Type B pancreatic cell (in vitro differentiated cells): ENCODE measurements around the gene MAP4K3. TPM values are rescaled to one million over a fixed set of nuclear protein-coding genes. Genes with fewer than 3 reads are reported as not detected.

ENCODE experiments used
- DNase-seq: peaks from one replicate; pipeline ENCODE4 v3.0.0; 2021; ENCODE audit warnings: mixed read lengths; ENCODE audit not compliant: unreplicated experiment; ENCODE audit errors: extremely low spot score
- H3K27ac Mint-ChIP-seq: 2 replicates; pipeline ENCODE4 v1.8.0; 2021; ENCODE audit warnings: mild to moderate bottlenecking, mixed read lengths
- H3K27me3 Mint-ChIP-seq: 2 replicates; pipeline ENCODE4 v1.8.0; 2021; ENCODE audit warnings: mixed read lengths
- H3K36me3 Mint-ChIP-seq: 2 replicates; pipeline ENCODE4 v1.8.0; 2021; ENCODE audit warnings: mixed read lengths
- H3K4me1 Mint-ChIP-seq: one replicate; pipeline ENCODE4 v1.8.0; 2021; ENCODE audit warnings: mixed read lengths; ENCODE audit not compliant: unreplicated experiment
- H3K4me3 Mint-ChIP-seq: 2 replicates; pipeline ENCODE4 v1.8.0; 2021; ENCODE audit warnings: mild to moderate bottlenecking, mixed read lengths
- H3K9me3 Mint-ChIP-seq: 2 replicates; pipeline ENCODE4 v1.8.0; 2021; ENCODE audit warnings: mixed read lengths
- CTCF ChIP-seq: fragments of 200-600 bp; sonication (generic); conservative IDR thresholded peaks from 2 replicates; pipeline ENCODE4 v1.5.0; 2021; ENCODE audit warnings: antibody characterized with exemption, mild to moderate bottlenecking
- total RNA-seq: library from RNA; stranded (reverse); gene quantifications from 2 replicates; pipeline ENCODE4 v1.2.1, GENCODE V29; 2021; ENCODE audit warnings: low replicate concordance

MAP4K3 gene
- total RNA-seq, 1 donor from 2014 or later = 49.0 TPM

GRCh38 chr2:39350658-39351057, 86.4 kb downstream of the MAP4K3 start:
- Mint-ChIP-seq H3K4me3 (no peak overlapping the region), H3K36me3 (peaks cover 4% of the 10 kb centered on the region), H3K27me3 (no peaks in the 10 kb centered on the region), H3K4me1 (no peaks in the 10 kb centered on the region), H3K9me3 (no peaks in the 10 kb centered on the region), H3K27ac (no peak overlapping the region)
- no peak for DNase-seq
- TF ChIP-seq CTCF = no peak

GRCh38 chr2:39338502-39338901, 98.6 kb downstream of the MAP4K3 start:
- H3K36me3 Mint-ChIP-seq = peaks cover 13% of the 10 kb centered on the region
- DNase-seq = no peak
- no peaks in the 10 kb centered on the region for H3K4me1 Mint-ChIP-seq
- H3K4me3 Mint-ChIP-seq = no peak overlapping the region
- H3K27me3 Mint-ChIP-seq = no peaks in the 10 kb centered on the region
- no peak for TF ChIP-seq CTCF
- no peak overlapping the region for H3K27ac Mint-ChIP-seq
- peaks cover 5% of the 10 kb centered on the region for H3K9me3 Mint-ChIP-seq

GRCh38 chr2:39335930-39336329, 101.2 kb downstream of the MAP4K3 start:
- DNase-seq = no peak
- peaks cover 16% of the 10 kb centered on the region for H3K36me3 Mint-ChIP-seq
- peaks cover 5% of the 10 kb centered on the region for H3K9me3 Mint-ChIP-seq
- no peaks in the 10 kb centered on the region for H3K27me3 Mint-ChIP-seq
- no peak overlapping the region for H3K4me3 Mint-ChIP-seq
- no peak overlapping the region for H3K27ac Mint-ChIP-seq
- H3K4me1 Mint-ChIP-seq = no peaks in the 10 kb centered on the region
- TF ChIP-seq CTCF = no peak

GRCh38 chr2:39334978-39335377, 102.1 kb downstream of the MAP4K3 start:
- Mint-ChIP-seq H3K36me3 (peaks cover 14% of the 10 kb centered on the region), H3K27ac (no peak overlapping the region), H3K4me3 (no peak overlapping the region), H3K9me3 (no peaks in the 10 kb centered on the region), H3K4me1 (no peaks in the 10 kb centered on the region), H3K27me3 (no peaks in the 10 kb centered on the region)
- TF ChIP-seq CTCF = no peak
- no peak for DNase-seq

- Mint-ChIP-seq H3K27ac (no peak overlapping the region), H3K9me3 (no peaks in the 10 kb centered on the region), H3K4me1 (no peaks in the 10 kb centered on the region), H3K27me3 (no peaks in the 10 kb centered on the region), H3K36me3 (peaks cover 17% of the 10 kb centered on the region), H3K4me3 (no peak overlapping the region)
- DNase-seq = no peak
- no peak for TF ChIP-seq CTCF
These were observed 102.6 kb downstream of the MAP4K3 start for GRCh38 chr2:39334529-39334928.

GRCh38 chr2:39326644-39327043, 110.4 kb downstream of the MAP4K3 start:
- Mint-ChIP-seq H3K4me3 (no peak overlapping the region), H3K27ac (no peak overlapping the region)

More at GRCh38 chr2:39326644-39327043, 110.4 kb downstream of the MAP4K3 start:
- Mint-ChIP-seq H3K36me3 (peaks cover 26% of the 10 kb centered on the region), H3K4me1 (no peaks in the 10 kb centered on the region), H3K27me3 (no peaks in the 10 kb centered on the region), H3K9me3 (no peaks in the 10 kb centered on the region)
- no peak for DNase-seq
- no peak for TF ChIP-seq CTCF
